ENCODE measurements around the gene LIM2.

The LIM2 gene

GRCh38 chr19:51365211-51365964 lies 22.4 kb downstream of the LIM2 start:
- peak; percentile 10 for DNase-seq

DNA sequence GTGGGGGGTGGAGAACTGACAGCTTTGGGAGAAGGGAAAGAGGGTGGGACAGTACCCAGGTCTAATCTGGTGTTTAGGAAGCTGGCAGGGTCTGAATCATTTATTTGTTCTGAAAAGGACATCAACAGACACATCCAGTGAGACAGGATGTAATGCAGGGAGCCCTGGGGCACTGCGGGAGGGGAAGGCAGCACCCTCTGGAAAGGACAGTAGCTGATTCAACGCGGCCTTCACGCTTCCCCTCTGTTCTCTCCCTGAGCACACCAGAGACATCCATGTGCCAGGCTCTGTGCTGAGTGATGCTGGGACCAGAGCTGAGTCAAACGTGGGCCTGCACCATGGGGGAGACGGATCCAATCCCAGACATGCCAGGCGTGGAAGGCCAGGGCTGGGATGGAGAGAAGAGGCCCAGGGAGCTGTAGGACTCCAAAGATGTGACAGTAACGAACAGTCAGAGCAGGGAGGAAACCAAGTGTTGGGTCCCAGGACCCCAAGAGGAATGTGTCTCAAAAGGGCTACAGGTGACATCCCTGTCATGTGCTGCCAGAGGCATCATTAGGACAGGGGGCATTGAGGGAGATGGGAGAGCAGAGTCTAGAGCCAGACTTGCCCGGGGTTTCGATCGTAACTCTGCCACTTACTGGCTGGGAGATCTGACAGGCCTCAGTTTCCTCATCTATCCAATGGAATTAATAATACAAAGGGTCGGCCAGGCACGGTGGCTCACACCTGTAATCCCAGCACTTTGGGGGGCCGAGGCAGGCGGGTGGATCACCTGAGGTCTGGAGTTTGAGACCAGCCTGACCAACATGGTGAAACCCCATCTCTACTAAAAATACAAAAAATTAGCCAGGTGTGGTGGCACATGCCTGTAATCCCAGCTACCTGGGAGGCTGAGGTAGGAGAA lies 23.3 kb downstream of the LIM2 start:
- no peak for DNase-seq

GRCh38 chr19:51361239-51361638 lies 26.5 kb downstream of the LIM2 start:
- DNase-seq = no peak

DNA sequence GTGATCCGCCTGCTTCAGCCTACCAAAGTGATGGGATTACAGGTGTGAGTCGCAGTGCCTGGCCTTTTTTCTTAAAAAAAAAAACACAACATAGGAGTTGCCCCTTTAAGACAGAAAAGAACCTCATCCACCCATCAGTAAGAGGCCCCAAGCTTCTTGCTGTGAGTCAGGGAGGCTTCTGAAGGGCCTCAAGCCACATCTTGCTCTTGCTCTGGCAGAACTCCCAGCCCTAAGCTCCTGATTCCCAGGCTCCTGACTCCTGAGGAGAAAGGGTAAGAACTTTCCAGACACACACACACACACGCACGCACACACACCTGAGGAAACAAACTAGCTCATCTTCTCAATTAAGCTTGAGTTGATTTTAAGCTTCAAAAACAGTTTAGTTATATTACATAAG lies 28.5 kb downstream of the LIM2 start:
- DNase-seq = no peak

- DNase-seq = no peak
Observed at GRCh38 chr19:51357952-51358351, 29.8 kb downstream of the LIM2 start.

DNA sequence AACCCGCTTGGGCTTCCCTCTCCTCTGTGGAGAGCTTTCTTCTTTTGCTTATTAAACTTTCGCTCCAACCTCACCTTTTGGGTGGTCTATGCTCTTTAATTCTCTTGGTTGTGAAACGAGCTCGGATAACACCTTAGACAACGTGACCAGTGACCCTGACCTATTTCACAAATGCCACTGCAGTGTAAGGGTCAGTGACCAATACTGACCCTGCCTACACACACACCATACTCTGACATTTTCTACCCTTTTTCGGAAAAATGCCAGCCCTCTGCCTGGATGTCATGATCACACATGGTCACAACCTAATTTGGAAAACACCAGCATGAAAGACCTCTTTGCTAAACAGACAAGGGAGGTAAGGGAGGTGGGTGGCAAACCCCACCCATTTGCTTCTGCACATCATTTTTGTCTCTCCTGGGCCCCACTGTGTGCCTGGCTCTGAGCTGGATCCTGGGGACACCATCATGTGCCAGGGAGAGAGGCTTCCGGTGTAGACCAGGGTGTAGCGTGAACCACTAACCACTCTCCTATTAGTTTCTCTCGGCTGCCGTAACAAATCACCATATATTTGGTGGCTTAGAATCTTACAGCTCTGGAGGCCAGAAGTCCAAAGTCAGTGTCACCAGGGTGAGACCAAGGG lies 31.5 kb downstream of the LIM2 start:
- DNase-seq = no peak

- peak; percentile 31 for DNase-seq
Observed at GRCh38 chr19:51354742-51355148, 33.0 kb downstream of the LIM2 start.

- no peak for DNase-seq
Observed at GRCh38 chr19:51354103-51354741, 33.6 kb downstream of the LIM2 start.

GRCh38 chr19:51352783-51353360 lies 34.9 kb downstream of the LIM2 start:
- DNase-seq = no peak

GRCh38 chr19:51351266-51351990 lies 36.3 kb downstream of the LIM2 start:
- no peak for DNase-seq

DNA sequence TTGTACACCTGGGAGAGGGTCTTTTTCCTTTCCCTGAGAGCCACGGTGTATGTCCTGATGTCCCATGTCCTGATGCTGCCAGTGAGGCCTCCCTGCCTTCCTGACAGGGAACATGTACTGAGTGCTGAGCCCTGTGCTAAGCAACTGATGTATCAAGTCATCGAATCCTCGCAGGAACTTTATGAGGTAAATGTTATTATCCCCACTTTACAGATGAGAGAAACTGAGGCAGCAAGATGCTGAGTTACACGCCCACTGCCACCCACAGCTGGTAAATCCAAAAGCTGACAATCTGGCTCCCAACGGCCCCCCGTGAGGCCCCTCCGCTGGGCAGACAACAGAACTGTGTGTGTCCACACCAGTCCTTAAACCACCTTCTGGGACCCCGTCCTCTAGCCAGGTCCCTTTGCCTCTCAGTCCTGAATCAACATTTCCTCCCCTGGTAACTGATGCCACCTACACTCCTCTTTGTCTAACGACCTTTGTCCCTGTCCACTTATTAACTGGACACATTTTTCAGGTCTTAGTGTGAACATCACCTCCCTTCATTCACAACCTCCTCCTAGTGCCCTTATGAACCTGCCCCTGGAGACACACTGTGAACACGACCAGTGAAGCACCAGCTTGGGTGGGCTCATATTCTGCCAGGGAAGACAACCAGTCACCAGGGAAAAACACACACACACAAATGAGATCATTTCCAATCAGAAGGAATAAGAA lies 40.4 kb downstream of the LIM2 start:
- DNase-seq = no peak

GRCh38 chr19:51346742-51347141 lies 41.0 kb downstream of the LIM2 start:
- no peak for DNase-seq

DNA sequence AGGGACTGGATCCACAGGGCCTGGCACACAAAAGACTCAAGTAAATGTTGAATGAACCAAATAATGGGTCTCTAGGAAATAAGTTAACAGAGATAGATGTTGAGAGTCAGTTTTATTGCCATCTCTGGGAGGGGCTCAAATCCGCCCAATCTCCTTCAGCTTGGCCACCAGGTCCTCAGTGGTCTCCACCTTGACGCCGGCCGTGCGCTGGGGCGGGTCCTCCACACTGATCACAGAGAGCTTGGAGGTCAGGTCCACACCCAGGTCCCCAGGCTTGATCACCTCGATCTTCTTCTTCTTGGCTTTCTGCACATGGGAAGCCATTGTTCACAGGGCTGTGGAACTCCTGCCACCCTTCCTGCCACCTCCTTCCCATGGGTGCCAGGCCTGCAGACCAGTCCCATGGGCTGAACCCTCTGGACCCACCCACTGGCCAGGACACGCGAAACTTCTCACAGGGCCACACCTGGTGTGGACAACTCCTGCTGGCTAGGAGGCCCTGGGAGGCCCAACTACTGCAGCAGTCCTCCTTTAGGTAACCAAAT lies 42.6 kb downstream of the LIM2 start:
- DNase-seq = no peak

- no peak for DNase-seq
Observed at GRCh38 chr19:51342631-51343569, 44.9 kb downstream of the LIM2 start.

GRCh38 chr19:51341976-51342580 lies 45.7 kb downstream of the LIM2 start, which contains the start of gene VSIG10L:
Gene VSIG10L (minus strand): TSS chr19:51342139. CDS start chr19:51342124, 15 bp downstream.
- DNase-seq = no peak

DNA sequence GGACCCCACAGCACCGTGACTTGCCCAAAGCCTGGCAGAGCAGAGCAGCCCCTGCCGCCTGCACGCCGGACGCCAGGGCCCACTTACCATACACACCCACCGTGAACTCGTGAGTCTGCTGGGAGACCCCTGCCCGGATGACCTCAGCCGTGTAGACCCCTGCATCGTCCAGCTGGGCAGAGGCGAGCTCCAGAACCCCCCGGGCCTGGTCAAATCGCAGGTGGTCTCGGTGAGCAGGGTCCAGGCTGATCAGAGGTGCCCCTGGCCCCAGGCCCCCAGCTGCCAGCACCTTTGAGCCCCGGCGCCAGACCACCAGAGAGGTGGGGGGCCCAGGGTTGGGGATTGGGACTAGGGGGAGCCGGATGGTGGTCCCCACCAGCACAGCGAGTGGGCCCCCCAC lies 46.7 kb downstream of the LIM2 start:
- DNase-seq = no peak

DNA sequence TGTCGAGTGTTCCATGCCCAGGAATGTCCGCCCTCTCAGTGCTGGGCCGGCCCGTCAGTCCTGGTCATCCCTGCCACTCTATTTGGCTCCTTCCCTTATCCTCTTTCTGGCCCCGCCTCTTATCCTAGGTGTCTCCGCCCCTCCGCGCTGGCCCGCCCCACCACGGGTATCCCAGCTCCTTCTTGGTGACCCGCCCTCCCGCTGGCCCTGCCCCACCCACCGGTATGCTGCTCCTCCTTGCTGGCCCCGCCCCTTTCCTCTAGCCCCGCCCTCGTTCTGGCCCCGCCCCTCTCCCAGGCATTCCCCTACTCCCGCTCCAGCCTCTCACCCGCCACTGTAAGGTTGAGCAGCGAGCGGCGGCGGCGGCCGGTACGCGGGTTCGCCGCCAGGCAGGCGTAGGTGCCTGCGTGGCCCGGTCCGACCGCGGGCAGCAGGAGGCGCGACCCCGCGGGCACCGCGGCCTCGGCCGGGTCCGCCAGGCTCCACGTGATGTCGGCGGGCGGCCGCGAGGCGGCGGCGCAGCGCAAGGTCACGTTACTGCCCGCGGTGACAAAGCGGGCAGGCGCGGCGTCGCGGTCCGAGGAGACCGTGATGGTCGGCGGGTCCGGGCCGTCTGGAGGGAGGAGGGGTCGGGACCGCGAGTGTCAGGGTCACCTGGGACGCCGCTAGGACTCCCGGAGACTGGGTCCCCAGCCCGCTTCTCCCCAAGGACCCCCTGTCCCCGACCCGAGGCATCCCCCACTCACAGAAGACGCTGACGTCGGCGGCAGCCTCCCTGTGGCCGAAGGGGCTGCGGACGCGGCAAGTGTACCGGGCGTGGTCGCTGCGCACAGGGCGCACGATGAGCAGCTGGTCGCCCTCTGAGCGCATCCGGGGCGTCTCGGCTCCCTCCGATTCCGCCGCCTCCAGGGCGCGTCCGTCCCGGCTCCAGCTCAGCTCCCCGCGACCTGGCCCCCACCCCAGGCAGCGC lies 47.8 kb downstream of the LIM2 start:
- DNase-seq = peak; percentile 79

- DNase-seq = no peak
Observed at GRCh38 chr19:51339313-51339686, 48.5 kb downstream of the LIM2 start.
